HEK293T (cell line): ENCODE results near the gene ZNF672.
"Not testable (repeated sequence)": the region's sequence is repeated elsewhere in the genome, so short reads cannot be mapped to it uniquely, and the experiment has no call there.

ENCODE experiments used
- ARNT ChIP-seq: fragments of 450-650 bp; IDR thresholded peaks from 2 replicates; pipeline ENCODE4 v1.6.1; 2017; ENCODE audit warnings: mild to moderate bottlenecking
- BHLHE40 ChIP-seq: fragments of 450-650 bp; IDR thresholded peaks from 2 replicates; pipeline ENCODE4 v1.6.1; 2016; ENCODE audit warnings: mild to moderate bottlenecking, moderate library complexity, borderline replicate concordance
- CTBP1 ChIP-seq: fragments of 450-650 bp; IDR thresholded peaks from 2 replicates; pipeline ENCODE4 v1.6.1; 2016; ENCODE audit warnings: borderline replicate concordance
- ELF4 ChIP-seq: fragments of 450-650 bp; IDR thresholded peaks from 2 replicates; pipeline ENCODE4 v1.6.1; 2017; ENCODE audit warnings: antibody characterized with exemption
- FOXA1 ChIP-seq: fragments of 450-650 bp; IDR thresholded peaks from 2 replicates; pipeline ENCODE4 v1.6.1; 2016; ENCODE audit warnings: mild to moderate bottlenecking
- FOXK2 ChIP-seq: fragments of 450-650 bp; IDR thresholded peaks from 2 replicates; pipeline ENCODE4 v1.6.1; 2016; ENCODE audit warnings: mild to moderate bottlenecking
- FOXM1 ChIP-seq: fragments of 450-650 bp; IDR thresholded peaks from 2 replicates; pipeline ENCODE4 v1.6.1; 2017; ENCODE audit warnings: mild to moderate bottlenecking, borderline replicate concordance
- L3MBTL2 ChIP-seq: fragments of 450-650 bp; conservative IDR thresholded peaks from 2 replicates; pipeline ENCODE4 v1.6.1; 2016; ENCODE audit warnings: mild to moderate bottlenecking
- LEF1 ChIP-seq: fragments of 450-650 bp; IDR thresholded peaks from 2 replicates; pipeline ENCODE4 v1.6.1; 2017; ENCODE audit warnings: mild to moderate bottlenecking, borderline replicate concordance
- SP1 ChIP-seq: fragments of 450-650 bp; IDR thresholded peaks from 2 replicates; pipeline ENCODE4 v1.6.1; 2017
- SUZ12 ChIP-seq: fragments of 450-650 bp; IDR thresholded peaks from 2 replicates; pipeline ENCODE4 v1.6.1; 2016; ENCODE audit warnings: mild to moderate bottlenecking
- TARDBP ChIP-seq: fragments of 450-650 bp; IDR thresholded peaks from 2 replicates; pipeline ENCODE4 v1.6.1; 2016
- ZNF384 ChIP-seq: fragments of 450-650 bp; IDR thresholded peaks from 2 replicates; pipeline ENCODE4 v1.6.1; 2016
- TF ChIP-seq, protein P1 (sequence below): fragments of 450-650 bp; IDR thresholded peaks from 2 replicates; pipeline ENCODE4 v1.6.1; 2016

- TF ChIP-seq SUZ12, SP1, L3MBTL2, TARDBP, LEF1, BHLHE40, FOXA1, FOXK2, ZNF384, CTBP1, FOXM1, ELF4, ARNT: not testable (repeated sequence)
- TF ChIP-seq, protein P1, sequence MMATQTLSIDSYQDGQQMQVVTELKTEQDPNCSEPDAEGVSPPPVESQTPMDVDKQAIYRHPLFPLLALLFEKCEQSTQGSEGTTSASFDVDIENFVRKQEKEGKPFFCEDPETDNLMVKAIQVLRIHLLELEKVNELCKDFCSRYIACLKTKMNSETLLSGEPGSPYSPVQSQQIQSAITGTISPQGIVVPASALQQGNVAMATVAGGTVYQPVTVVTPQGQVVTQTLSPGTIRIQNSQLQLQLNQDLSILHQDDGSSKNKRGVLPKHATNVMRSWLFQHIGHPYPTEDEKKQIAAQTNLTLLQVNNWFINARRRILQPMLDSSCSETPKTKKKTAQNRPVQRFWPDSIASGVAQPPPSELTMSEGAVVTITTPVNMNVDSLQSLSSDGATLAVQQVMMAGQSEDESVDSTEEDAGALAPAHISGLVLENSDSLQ, result not testable (repeated sequence)
Observed at GRCh38 chr1:248889914-248890243, 51.9 kb downstream of the ZNF672 start.
